K562 (cell line): Measurements from ENCODE around the gene GADD45B. TPM values are rescaled to one million over a fixed set of nuclear protein-coding genes. Genes with fewer than 3 reads are reported as not detected.

ENCODE experiments used
- ATAC-seq: fragments of 200-7000 bp; cut with Tn5 transposase; 3 replicates; pipeline ENCODE4 v1.9.1; 2020; ENCODE audit warnings: moderate library complexity
- BruUV-seq: library from RNA; stranded (reverse); fragments of 400-500 nt; replicated peaks from 2 replicates; lab custom pipeline; 2021; lab: Mats Ljungman, UMichigan
- CTCF ChIA-PET: fragments of 300-600 bp; formaldehyde crosslinking; extraction: SDS; loops from one replicate; lab custom pipeline; 2021; ENCODE audit warnings: low intra/inter-chr PET ratio; lab: Yijun Ruan, JAX
- POLR2A ChIA-PET: fragments of 300-600, 350-650 bp; sonication (Branson Sonifier 250); formaldehyde crosslinking; extraction: SDS; loops from one replicate; lab custom pipeline; 2021; ENCODE audit warnings: antibody characterized with exemption, inconsistent platforms; lab: Yijun Ruan, JAX
- DNase-seq, 4 experiments: peaks; one replicate each; pipeline versions ENCODE4 v3.0.0 to v3.0.0-alpha.2; 2011 to 2018; ENCODE audit warnings: low spot score in 3 of 4, mixed read lengths in 3 of 4; ENCODE audit errors: extremely low read depth in 1 of 4
- FAIRE-seq: peaks from 2 replicates; lab custom pipeline; 2011; peaks lifted over from hg19 to GRCh38; lab: Jason Lieb, UNC
- H2AFZ ChIP-seq: 2 replicates; pipeline ENCODE4 v1.6.0; 2011; ENCODE audit warnings: low read depth, low read length, control low read depth, inconsistent platforms
- H3K27ac ChIP-seq: fragments of 200-600 bp; 3 replicates; pipeline ENCODE4 v1.8.0; 2011; ENCODE audit warnings: low read depth, mild to moderate bottlenecking, control low read depth, inconsistent platforms, low read length, moderate library complexity, mixed read lengths; ENCODE audit errors: extremely low read depth
- H3K27me3 ChIP-seq, 2 experiments: fragments of 300-600 bp in 1 of 2; 2 replicates in 1 of 2; 3 replicates in 1 of 2; pipeline versions ENCODE4 v1.6.0 to v1.8.0; 2011; ENCODE audit warnings: inconsistent platforms in 2 of 2, low read length in 2 of 2, mild to moderate bottlenecking in 1 of 2, mixed read lengths in 1 of 2, moderate library complexity in 1 of 2; ENCODE audit not compliant: control insufficient read depth in 2 of 2, insufficient read depth in 2 of 2
- H3K36me3 ChIP-seq: fragments of 300-600 bp; 3 replicates; pipeline ENCODE4 v1.8.0; 2011; ENCODE audit warnings: mild to moderate bottlenecking, low read length, inconsistent platforms; ENCODE audit not compliant: control insufficient read depth, insufficient read depth
- H3K4me1 ChIP-seq, 2 experiments: fragments of 200-600 bp in 1 of 2; replicated peaks in 1 of 2; 2 replicates in 1 of 2; 3 replicates in 1 of 2; pipeline versions ENCODE4 v1.5.1 to v1.8.0; 2011; ENCODE audit warnings: inconsistent platforms in 2 of 2, low read length in 2 of 2, mild to moderate bottlenecking in 1 of 2, mixed read lengths in 1 of 2, moderate library complexity in 1 of 2; ENCODE audit not compliant: control insufficient read depth in 2 of 2, insufficient read depth in 2 of 2
- H3K4me2 ChIP-seq: 2 replicates; pipeline ENCODE4 v1.6.1; 2011; ENCODE audit warnings: low read length, control low read depth, inconsistent platforms, mixed read lengths; ENCODE audit not compliant: insufficient read depth
- H3K4me3 ChIP-seq: fragments of 200-600 bp; sonication (generic), shearing (Covaris generic); 2 replicates; pipeline ENCODE4 v1.5.1; 2016; ENCODE audit warnings: control low read depth, inconsistent platforms
- H3K79me2 ChIP-seq: fragments of 200-600 bp; 3 replicates; pipeline ENCODE4 v1.8.0; 2011; ENCODE audit warnings: low read length, inconsistent platforms; ENCODE audit not compliant: control insufficient read depth, insufficient read depth
- H3K9ac ChIP-seq, 2 experiments: 2 replicates each; pipeline versions ENCODE4 v1.6.0 to v1.6.1; 2011; ENCODE audit warnings: low read depth in 2 of 2, low read length in 2 of 2, control low read depth in 1 of 2, inconsistent platforms in 1 of 2, mild to moderate bottlenecking in 1 of 2, mixed read lengths in 1 of 2; ENCODE audit not compliant: insufficient read depth in 1 of 2
- H3K9me1 ChIP-seq: one replicate; pipeline ENCODE4 v1.6.0; 2011; ENCODE audit warnings: inconsistent platforms, mild to moderate bottlenecking, low read length, moderate library complexity; ENCODE audit not compliant: control insufficient read depth, insufficient read depth
- H3K9me3 ChIP-seq: replicated peaks from 2 replicates; pipeline ENCODE4 v1.5.1; 2011; ENCODE audit warnings: low read depth, low read length, inconsistent platforms; ENCODE audit not compliant: control insufficient read depth, insufficient read depth
- H4K20me1 ChIP-seq: replicated peaks from 2 replicates; pipeline ENCODE4 v1.6.1; 2011; ENCODE audit warnings: low read length, inconsistent platforms, mixed read lengths; ENCODE audit not compliant: control insufficient read depth, insufficient read depth
- FUS ChIP-seq: fragments of 200-400 bp; formaldehyde crosslinking; optimal IDR thresholded peaks from 2 replicates; pipeline ENCODE3; 2017; ENCODE audit warnings: low read depth, low read length
- HMGN3 ChIP-seq: IDR thresholded peaks from 2 replicates; pipeline ENCODE4 v1.6.1; 2011; ENCODE audit warnings: borderline replicate concordance, low read depth, mild to moderate bottlenecking, mixed read lengths, low read length; ENCODE audit not compliant: insufficient read length; ENCODE audit errors: extremely low read depth
- JUNB ChIP-seq: fragments of 450-650 bp; formaldehyde crosslinking; conservative IDR thresholded peaks from 2 replicates; pipeline ENCODE4 v1.4.0; 2020; ENCODE audit warnings: mild to moderate bottlenecking
- L3MBTL2 ChIP-seq: fragments of 450-650 bp; IDR thresholded peaks from 2 replicates; pipeline ENCODE4 v1.6.1; 2016; ENCODE audit warnings: mild to moderate bottlenecking, moderate library complexity
- POLR2G ChIP-seq: fragments of 200-400 bp; formaldehyde crosslinking; IDR thresholded peaks from 2 replicates; pipeline ENCODE4 v1.6.1; 2017; ENCODE audit warnings: low read depth, mild to moderate bottlenecking, antibody characterized with exemption, low read length, moderate library complexity
- WGBS: fragments of 100-300 bp; shearing (Covaris generic); methylation state at CpG from one replicate; pipeline ENCODE4 v1.1.6; 2016; ENCODE audit warnings: low coverage, mixed read lengths; ENCODE audit not compliant: insufficient coverage; ENCODE audit errors: missing lambda C conversion rate; 5-methylcytosine and 5-hydroxymethylcytosine counted together
- in situ Hi-C: fragments of 300-500 bp; cut with MboI; formaldehyde crosslinking; loops from 4 replicates; pipeline ENCODE4 v1.15.0; 2018; ENCODE audit warnings: inconsistent platforms, mixed read lengths
- intact Hi-C: fragments of 100-400 bp; cut with micrococcal nuclease; formaldehyde crosslinking; loops from 2 replicates; pipeline ENCODE4 v1.14.2; 2022
- polyA plus RNA-seq, 8 experiments: library from polyadenylated mRNA; depleted of rRNA in 4 of 8; stranded (reverse) in 5 of 8; unstranded in 3 of 8; fragments of >200 nt; fragmentation: Nextera tagmentation in 2 of 8; fragmentation: Illumina TruSeq in 1 of 8; extraction: Ambion mirVana in 2 of 8; extraction: Trizol in 1 of 8; gene quantifications; 2 replicates each; pipeline versions ENCODE4 v1.2.1 to v1.2.3, GENCODE V29; 2011 to 2014; ENCODE audit warnings: inconsistent platforms in 1 of 8, missing spikeins in 1 of 8
- total RNA-seq, 7 experiments: library from RNA; depleted of rRNA in 6 of 7; stranded (reverse); fragments of >200 nt in 6 of 7; fragmentation: Illumina TruSeq in 2 of 7; extraction: Trizol in 2 of 7; gene quantifications; 2 replicates each; pipeline versions ENCODE4 v1.2.1 to v1.2.3, GENCODE V29; 2011 to 2021; ENCODE audit warnings: low replicate concordance in 1 of 7

GADD45B gene
- total and polyA plus RNA-seq, 9 of the 15 experiments (the other 6 are each of a cell fraction or from before 2014, with no cell fraction given), result 0.06 to 4.1 (median 2.1) TPM

DNA sequence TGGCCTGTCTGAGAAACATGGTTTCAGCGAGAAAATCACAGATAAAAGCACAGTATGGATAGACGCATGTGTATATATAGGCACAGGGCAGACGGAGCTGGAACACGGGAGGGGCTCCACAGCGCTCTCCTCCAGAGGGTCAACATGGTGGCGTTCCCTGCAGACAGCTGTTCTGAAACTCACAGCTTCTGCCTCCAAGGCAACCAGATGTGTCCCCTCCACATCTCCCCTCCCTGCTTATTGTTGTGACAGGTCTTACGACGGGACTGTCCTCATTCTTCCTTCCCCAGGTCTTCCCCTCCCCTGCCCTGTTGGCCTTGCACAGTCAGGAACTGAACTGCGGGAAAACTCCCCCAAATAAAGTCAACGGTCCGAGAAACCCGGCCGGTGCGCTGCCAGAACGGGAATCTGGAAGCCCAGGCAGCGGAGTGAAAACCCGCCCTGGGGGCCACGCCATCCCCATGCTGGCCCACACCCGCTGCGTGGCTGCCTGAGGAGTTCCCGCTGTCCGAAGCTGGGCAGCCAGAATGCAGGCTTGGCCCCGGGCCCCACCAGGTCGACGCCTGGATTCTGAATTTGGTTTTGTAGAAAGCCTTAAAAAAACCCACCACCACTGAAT, 45.9 kb upstream of the GADD45B start:
- H3K9me1 ChIP-seq, result no peaks in the 10 kb centered on the region
- no peak for TF ChIP-seq L3MBTL2
- TF ChIP-seq HMGN3, result peak; percentile 26
- TF ChIP-seq FUS, result no peak
- no peak for TF ChIP-seq JUNB (CRISPR knock-in tag)
- TF ChIP-seq POLR2G, result peak; percentile 55
- POLR2A ChIA-PET, result interaction anchor here (0.6 to 2.6 kb wide), 3 partner anchors 9 to 423 kb away, joined by 3 to 13 read pairs (median 5); no protein-coding TSS in a partner anchor
- FAIRE-seq (no peak), DNase-seq (no peak), ATAC-seq (no peak)
- BruUV-seq, result no TSS peak
- no peak overlapping the region for H3K4me2 ChIP-seq
- H2AFZ ChIP-seq, result no peak overlapping the region
- no peak overlapping the region for H3K9ac ChIP-seq
- no peaks in the 10 kb centered on the region for H3K27me3 ChIP-seq
- H3K9me3 ChIP-seq, result no peaks in the 10 kb centered on the region
- peaks cover 23% of the 10 kb centered on the region for H3K79me2 ChIP-seq
- H3K4me1 ChIP-seq, result peaks cover 11 to 63% of the 10 kb centered on the region in 2 experiments; a peak in 4 of 5 replicates
- no peak overlapping the region for H3K4me3 ChIP-seq
- peaks cover 10% of the 10 kb centered on the region; the same call in 1 of the 2 replicates for H4K20me1 ChIP-seq
- in situ Hi-C loops (no loop called here), intact Hi-C loops (no loop called here)
- CTCF ChIA-PET, result no interaction called here
- no peak overlapping the region for H3K27ac ChIP-seq
- WGBS, result 87% methylated on average over 25 of the region's 25 CpGs
- H3K36me3 ChIP-seq, result peaks cover 70% of the 10 kb centered on the region; the same call in 2 of the 3 replicates
